ENCODE data around the gene MTURN. TPM values are rescaled to one million over a fixed set of nuclear protein-coding genes. Genes with fewer than 3 reads are reported as not detected.

Gene MTURN
- total RNA-seq, 1 experiment from 2014 or later = 1.1 TPM

- H3K4me3 ChIP-seq (ENCODE audit: insufficient read depth, low read depth, low read length) = no peak overlapping the region
- no peaks in the 10 kb centered on the region for H3K36me3 ChIP-seq (replicated peaks; ENCODE audit: control insufficient read depth, insufficient read depth, low read length)
- H3K27me3 ChIP-seq (ENCODE audit: control insufficient read depth, insufficient read depth, low read length) = no peaks in the 10 kb centered on the region; the same call in 1 of the 2 replicates
- no peak for DNase-seq
These were observed 10.0 kb downstream of the MTURN start for GRCh38 chr7:30144657-30145306.

DNA sequence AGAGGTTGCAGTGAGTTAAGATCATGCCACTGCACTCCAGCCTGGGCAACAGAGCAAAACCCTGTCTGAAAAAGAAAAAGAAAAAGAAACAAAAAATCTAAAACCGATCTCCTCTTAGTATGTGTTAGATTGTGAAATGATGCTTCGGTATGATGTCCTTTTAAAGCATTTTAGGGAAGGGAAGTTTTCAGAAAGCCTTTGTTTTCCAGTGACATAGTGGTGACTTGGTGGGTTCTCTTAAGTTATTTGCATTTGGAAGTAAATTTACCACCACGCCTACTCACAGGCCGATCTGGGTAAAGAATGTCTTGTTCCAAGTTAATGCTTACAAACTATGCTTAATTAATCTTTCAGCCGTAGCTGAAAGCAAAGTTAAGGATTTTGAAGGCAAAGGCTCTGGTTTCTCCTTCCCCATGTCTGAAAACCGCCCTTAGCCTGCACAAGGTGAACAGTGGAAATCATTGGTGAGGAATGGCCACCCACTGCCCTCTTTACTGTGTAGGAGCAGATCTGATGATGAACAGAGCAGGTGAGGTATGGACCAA lies 10.7 kb downstream of the MTURN start:
- H3K4me3 ChIP-seq (ENCODE audit: insufficient read depth, low read depth, low read length) = no peak overlapping the region
- H3K36me3 ChIP-seq (replicated peaks; ENCODE audit: control insufficient read depth, insufficient read depth, low read length) = no peaks in the 10 kb centered on the region
- H3K27me3 ChIP-seq (ENCODE audit: control insufficient read depth, insufficient read depth, low read length) = no peaks in the 10 kb centered on the region
- DNase-seq = no peak

DNA sequence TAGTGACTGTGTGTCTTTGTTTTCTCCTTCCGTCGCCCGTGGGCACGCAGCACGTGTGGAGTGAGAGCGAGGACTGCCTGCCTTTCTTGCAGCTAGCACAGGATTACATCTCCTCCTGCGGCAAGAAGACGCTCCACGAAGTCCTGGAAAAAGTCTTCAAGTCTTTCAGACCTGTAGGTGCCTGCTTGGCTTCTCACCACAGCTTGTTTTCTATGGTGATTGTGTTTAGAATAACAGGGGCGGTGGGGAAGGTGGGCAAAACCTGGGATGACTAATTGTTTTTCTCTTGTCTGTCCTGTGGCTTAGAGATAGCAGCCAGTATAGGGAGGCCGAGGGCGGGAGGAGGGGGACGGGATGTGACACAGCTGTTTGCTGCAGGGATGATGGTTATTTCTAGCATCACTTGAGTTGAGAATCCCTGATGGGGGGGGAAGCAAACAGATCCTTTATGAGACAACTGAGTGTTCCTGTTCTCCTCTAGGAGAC lies 11.4 kb downstream of the MTURN start:
- Histone ChIP-seq H3K27me3 (ENCODE audit: control insufficient read depth, insufficient read depth, low read length) (no peaks in the 10 kb centered on the region), H3K36me3 (replicated peaks; ENCODE audit: control insufficient read depth, insufficient read depth, low read length) (no peaks in the 10 kb centered on the region), H3K4me3 (ENCODE audit: insufficient read depth, low read depth, low read length) (no peak overlapping the region)
- DNase-seq = no peak

DNA sequence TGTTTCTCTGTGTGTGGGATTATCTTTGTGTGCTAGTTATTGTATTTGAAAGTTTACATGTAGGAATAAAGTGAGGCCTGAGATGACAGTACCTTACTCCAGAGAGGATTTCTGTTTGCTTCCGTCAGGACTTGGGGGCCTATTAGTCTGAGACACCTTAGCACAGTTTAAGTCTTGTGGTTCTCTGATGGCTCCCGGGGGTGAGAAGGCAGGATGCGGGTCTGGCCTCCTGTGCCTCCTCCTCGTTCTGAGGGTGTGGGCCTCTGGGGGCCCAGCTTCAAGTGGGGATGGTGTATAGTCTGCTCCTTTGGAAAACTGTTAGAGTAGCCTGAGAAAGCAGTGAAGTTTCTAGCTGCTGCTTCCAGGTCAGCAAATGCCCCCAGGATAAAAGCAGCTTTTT lies 12.4 kb downstream of the MTURN start:
- H3K4me3 ChIP-seq (ENCODE audit: insufficient read depth, low read depth, low read length) = no peak overlapping the region
- DNase-seq = no peak
- no peaks in the 10 kb centered on the region for H3K27me3 ChIP-seq (ENCODE audit: control insufficient read depth, insufficient read depth, low read length)
- no peaks in the 10 kb centered on the region for H3K36me3 ChIP-seq (replicated peaks; ENCODE audit: control insufficient read depth, insufficient read depth, low read length)

GRCh38 chr7:30147785-30148184 lies 13.0 kb downstream of the MTURN start:
- Histone ChIP-seq H3K36me3 (replicated peaks; ENCODE audit: control insufficient read depth, insufficient read depth, low read length) (no peaks in the 10 kb centered on the region), H3K27me3 (ENCODE audit: control insufficient read depth, insufficient read depth, low read length) (no peaks in the 10 kb centered on the region), H3K4me3 (ENCODE audit: insufficient read depth, low read depth, low read length) (no peak overlapping the region)
- no peak for DNase-seq

DNA sequence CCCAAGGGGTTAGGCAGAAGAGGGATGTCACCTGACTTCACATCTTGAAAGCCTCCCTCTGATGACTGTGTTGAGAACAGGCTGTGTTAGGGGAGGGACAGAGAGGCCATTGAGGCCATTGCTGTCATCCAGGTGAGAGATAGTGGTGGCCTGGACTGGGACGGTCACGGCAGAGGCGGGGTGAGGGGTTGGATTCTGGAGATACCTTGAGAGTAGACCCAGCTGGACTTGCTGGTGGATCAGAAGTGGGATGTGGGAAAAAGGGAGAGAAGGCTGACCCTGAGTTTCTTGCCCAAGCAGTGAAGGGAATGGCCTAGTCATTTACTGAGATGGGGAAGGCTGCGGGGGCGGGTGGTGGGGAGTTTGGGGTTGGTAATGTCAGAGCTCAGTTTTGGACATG lies 13.6 kb downstream of the MTURN start:
- Histone ChIP-seq H3K4me3 (ENCODE audit: insufficient read depth, low read depth, low read length) (no peak overlapping the region), H3K27me3 (ENCODE audit: control insufficient read depth, insufficient read depth, low read length) (no peaks in the 10 kb centered on the region), H3K36me3 (replicated peaks; ENCODE audit: control insufficient read depth, insufficient read depth, low read length) (no peaks in the 10 kb centered on the region)
- DNase-seq = no peak

DNA sequence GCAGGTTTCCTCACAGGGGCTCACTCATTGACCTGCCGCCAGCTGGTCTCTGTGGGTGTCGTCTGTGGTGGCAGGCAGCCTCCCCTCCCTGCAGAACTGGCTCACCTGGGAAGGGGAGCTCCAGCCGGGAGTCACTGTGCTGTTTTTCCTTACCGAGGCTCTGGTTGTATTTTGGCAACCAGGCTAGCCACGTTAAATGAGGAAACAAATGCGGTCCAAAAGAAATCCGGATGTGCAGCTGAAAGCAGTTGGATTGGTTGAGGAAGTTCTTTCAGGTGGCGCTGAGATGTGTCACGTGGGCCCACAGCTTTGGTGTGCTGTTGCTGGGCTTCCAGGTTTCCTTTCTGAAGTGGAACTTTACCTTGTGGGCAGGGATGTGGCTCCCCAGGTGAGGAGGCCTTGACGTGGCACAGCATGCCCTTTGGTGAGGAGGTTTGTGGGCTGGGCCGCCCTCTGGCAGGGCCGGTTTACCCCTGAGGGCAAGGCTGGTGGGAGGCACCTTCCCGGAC lies 14.2 kb downstream of the MTURN start:
- H3K27me3 ChIP-seq (ENCODE audit: control insufficient read depth, insufficient read depth, low read length) = no peaks in the 10 kb centered on the region
- no peaks in the 10 kb centered on the region for H3K36me3 ChIP-seq (replicated peaks; ENCODE audit: control insufficient read depth, insufficient read depth, low read length)
- peak; percentile 63 for DNase-seq
- H3K4me3 ChIP-seq (ENCODE audit: insufficient read depth, low read depth, low read length) = no peak overlapping the region

DNA sequence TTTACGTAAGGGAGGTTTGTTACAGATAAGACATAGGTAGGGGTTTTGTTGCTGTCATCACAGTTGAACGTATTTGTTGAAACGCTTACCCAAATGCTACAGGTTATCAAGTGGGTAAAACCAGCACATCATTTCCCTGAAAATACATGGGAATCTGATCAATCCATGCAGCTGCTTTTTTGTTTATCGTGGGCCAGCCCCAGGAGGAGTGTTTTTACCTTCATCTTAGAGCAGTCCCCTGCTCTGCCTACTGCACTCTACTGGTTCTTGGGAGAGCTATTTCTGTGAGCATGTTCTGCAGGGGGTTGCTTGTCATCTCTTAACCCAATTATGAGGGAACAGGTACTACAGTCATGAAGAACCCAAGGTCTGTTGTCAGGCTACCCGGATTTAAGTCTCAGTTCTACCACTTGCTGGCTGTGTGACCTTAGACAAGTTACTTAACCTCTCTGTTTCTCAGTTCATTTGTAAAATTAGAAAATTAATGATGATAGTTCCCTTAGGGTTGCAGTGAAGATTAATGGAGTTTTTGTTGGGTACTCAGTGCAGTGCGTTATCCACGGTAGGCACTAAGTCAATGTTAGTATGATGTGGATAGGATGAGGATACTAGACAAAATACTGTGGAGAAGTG lies 15.0 kb downstream of the MTURN start:
- H3K36me3 ChIP-seq (replicated peaks; ENCODE audit: control insufficient read depth, insufficient read depth, low read length) = no peaks in the 10 kb centered on the region
- no peak for DNase-seq
- H3K4me3 ChIP-seq (ENCODE audit: insufficient read depth, low read depth, low read length) = no peak overlapping the region
- no peaks in the 10 kb centered on the region for H3K27me3 ChIP-seq (ENCODE audit: control insufficient read depth, insufficient read depth, low read length)

DNA sequence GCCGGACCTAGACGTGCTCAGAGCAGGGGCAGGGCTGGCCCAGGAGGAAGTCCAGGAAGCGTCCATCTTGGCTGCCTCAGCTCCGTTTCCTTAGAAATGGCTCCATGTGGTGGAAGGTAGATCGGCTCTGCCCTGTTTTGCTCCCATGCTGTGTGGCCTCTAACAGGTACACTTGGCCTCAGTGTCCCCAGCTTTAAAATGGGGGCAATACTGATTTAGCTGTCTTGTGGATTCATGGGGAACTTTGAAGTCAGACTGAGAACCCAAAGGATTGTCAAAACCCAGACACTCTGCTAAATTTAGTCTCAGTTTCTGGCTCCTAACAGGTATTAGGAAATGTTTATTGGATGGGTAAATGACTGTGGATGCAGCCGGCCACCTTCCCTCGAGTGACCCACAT lies 15.9 kb downstream of the MTURN start:
- H3K27me3 ChIP-seq (ENCODE audit: control insufficient read depth, insufficient read depth, low read length) = no peaks in the 10 kb centered on the region
- no peak overlapping the region for H3K4me3 ChIP-seq (ENCODE audit: insufficient read depth, low read depth, low read length)
- DNase-seq = no peak

DNA sequence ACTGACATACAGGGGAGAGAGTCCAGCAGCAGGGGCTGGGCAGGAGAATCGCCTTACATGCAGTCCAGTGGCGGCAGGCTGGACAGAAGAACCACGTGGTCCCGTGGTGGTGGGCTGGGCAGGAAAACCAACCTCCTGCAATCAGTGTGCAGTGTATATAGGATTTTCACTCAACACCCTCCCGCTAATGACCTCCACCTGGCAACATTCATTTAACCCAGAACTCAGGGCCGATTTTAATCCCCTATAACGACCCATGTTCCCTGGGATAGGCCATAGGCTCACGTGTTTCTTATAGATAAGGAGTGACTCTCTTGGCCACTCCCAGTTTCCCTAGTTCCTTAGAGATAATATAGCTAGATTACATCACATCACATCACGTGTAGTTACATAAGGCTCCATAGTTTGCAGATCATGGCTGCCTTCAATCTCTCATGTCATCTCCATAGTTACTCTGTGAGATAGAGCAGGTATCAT lies 19.4 kb downstream of the MTURN start:
- DNase-seq = no peak
- H3K36me3 ChIP-seq (replicated peaks; ENCODE audit: control insufficient read depth, insufficient read depth, low read length) = no peaks in the 10 kb centered on the region
- no peaks in the 10 kb centered on the region for H3K27me3 ChIP-seq (ENCODE audit: control insufficient read depth, insufficient read depth, low read length)
- no peak overlapping the region for H3K4me3 ChIP-seq (ENCODE audit: insufficient read depth, low read depth, low read length)

More for the DNA sequence above, 15.9 kb downstream of the MTURN start:
- no peaks in the 10 kb centered on the region for H3K36me3 ChIP-seq (replicated peaks; ENCODE audit: control insufficient read depth, insufficient read depth, low read length)

- no peak overlapping the region for H3K4me3 ChIP-seq (ENCODE audit: insufficient read depth, low read depth, low read length)
- DNase-seq = no peak
- H3K36me3 ChIP-seq (replicated peaks; ENCODE audit: control insufficient read depth, insufficient read depth, low read length) = no peaks in the 10 kb centered on the region
These were observed 20.7 kb downstream of the MTURN start for GRCh38 chr7:30155481-30155880.

DNA sequence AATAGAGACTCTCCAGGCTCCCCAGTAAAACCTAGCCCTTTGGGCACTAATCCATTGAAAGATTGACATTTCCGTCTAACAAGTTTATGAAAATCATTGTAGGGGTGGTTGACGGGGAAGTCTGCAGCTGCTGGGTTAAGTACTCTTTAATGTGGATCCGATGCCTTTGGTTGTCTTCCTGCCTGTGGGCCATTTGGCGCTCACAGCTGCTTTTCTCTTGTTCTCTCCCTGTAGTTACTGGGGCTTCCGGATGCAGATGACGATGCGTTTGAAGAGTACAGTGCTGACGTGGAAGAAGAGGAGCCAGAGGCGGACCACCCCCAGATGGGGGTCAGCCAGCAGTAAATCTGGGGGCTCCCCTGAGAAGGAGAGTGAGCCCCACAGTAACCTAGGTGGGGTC lies 22.4 kb downstream of the MTURN start:
- Histone ChIP-seq H3K27me3 (ENCODE audit: control insufficient read depth, insufficient read depth, low read length) (no peaks in the 10 kb centered on the region), H3K36me3 (replicated peaks; ENCODE audit: control insufficient read depth, insufficient read depth, low read length) (no peaks in the 10 kb centered on the region), H3K4me3 (ENCODE audit: insufficient read depth, low read depth, low read length) (no peak overlapping the region)
- no peak for DNase-seq

More at GRCh38 chr7:30155481-30155880, 20.7 kb downstream of the MTURN start:
- no peaks in the 10 kb centered on the region for H3K27me3 ChIP-seq (ENCODE audit: control insufficient read depth, insufficient read depth, low read length)

- no peak for DNase-seq
- H3K4me3 ChIP-seq (ENCODE audit: insufficient read depth, low read depth, low read length) = no peak overlapping the region
- no peaks in the 10 kb centered on the region for H3K27me3 ChIP-seq (ENCODE audit: control insufficient read depth, insufficient read depth, low read length)
- no peaks in the 10 kb centered on the region for H3K36me3 ChIP-seq (replicated peaks; ENCODE audit: control insufficient read depth, insufficient read depth, low read length)
These were observed 24.4 kb downstream of the MTURN start for GRCh38 chr7:30159163-30159562.

DNA sequence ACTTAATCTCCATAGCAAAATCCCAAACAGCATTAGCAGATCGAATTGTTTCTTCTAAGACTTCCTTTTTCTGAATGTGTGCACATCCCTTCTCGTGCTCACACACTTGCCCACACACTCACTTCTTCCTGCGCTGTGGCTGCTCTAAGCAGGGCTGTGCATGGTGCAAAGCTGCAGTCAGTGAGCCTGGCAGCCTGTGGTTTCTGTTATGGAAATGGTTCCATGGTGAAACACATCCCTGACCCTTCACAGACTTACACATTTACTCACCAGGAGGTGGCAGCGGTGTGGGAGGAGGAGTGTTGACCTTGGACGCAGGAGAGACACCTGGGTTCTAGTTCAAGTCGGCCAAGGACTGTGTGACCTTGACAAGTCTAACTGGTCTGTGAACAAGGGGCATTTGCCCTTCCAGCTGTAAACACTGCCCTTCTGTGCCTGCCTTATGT lies 24.9 kb downstream of the MTURN start:
- no peaks in the 10 kb centered on the region for H3K36me3 ChIP-seq (replicated peaks; ENCODE audit: control insufficient read depth, insufficient read depth, low read length)

GRCh38 chr7:30160329-30160728 lies 25.5 kb downstream of the MTURN start:
- DNase-seq = no peak
- H3K36me3 ChIP-seq (replicated peaks; ENCODE audit: control insufficient read depth, insufficient read depth, low read length) = no peaks in the 10 kb centered on the region
- no peaks in the 10 kb centered on the region for H3K27me3 ChIP-seq (ENCODE audit: control insufficient read depth, insufficient read depth, low read length)
- no peak overlapping the region for H3K4me3 ChIP-seq (ENCODE audit: insufficient read depth, low read depth, low read length)

More for the DNA sequence above, 24.9 kb downstream of the MTURN start:
- no peak overlapping the region for H3K4me3 ChIP-seq (ENCODE audit: insufficient read depth, low read depth, low read length)
- H3K27me3 ChIP-seq (ENCODE audit: control insufficient read depth, insufficient read depth, low read length) = no peaks in the 10 kb centered on the region
- DNase-seq = no peak
